ENCODE results near the gene AKAP13. TPM values are rescaled to one million over a fixed set of nuclear protein-coding genes. Genes with fewer than 3 reads are reported as not detected.
A peak's percentile ranks its signal among the peaks of the same experiment; 100 is the strongest.

AKAP13 gene
- total and polyA plus RNA-seq, 9 donors, result 45.3 to 190 (median 98.6) TPM

- no peaks in the 10 kb centered on the region for H3K27me3 ChIP-seq
- WGBS, 3 donors, result 27 to 28% (median 28%) methylated on average over 5 of the region's 5 CpGs
- DNase-seq, result peak in 1 of 5 donors; percentile 58
- H3K9me3 ChIP-seq, result peaks cover 0 to 3% of the 10 kb centered on the region in 2 donors
- no peaks in the 10 kb centered on the region for H3K36me3 ChIP-seq
- peaks cover 6% of the 10 kb centered on the region for H3K4me1 ChIP-seq (ENCODE audit: insufficient read depth)
- H3K4me3 ChIP-seq, result no peak overlapping the region
- no peak overlapping the region for H3K27ac ChIP-seq
- intact Hi-C loops (cut with DNase I), result loop anchor here (2.0 to 5.0 kb wide), 3 partner anchors 102 to 111 kb away; no protein-coding TSS in a partner anchor
- TF ChIP-seq CTCF (IDR thresholded peaks at IDR 0.05) (peak; percentile 55 to 79 (median 66)), EP300 (IDR thresholded peaks at IDR 0.05) (no peak), POLR2A (IDR thresholded peaks at IDR 0.05) (no peak)
Measured at GRCh38 chr15:85730001-85730820, 349.8 kb downstream of the AKAP13 start.

- H3K9me3 ChIP-seq, result peaks cover 0 to 3% of the 10 kb centered on the region in 2 donors
- TF ChIP-seq POLR2A (IDR thresholded peaks at IDR 0.05) (no peak), CTCF (IDR thresholded peaks at IDR 0.05) (no peak), EP300 (IDR thresholded peaks at IDR 0.05) (no peak)
- no peaks in the 10 kb centered on the region for H3K27me3 ChIP-seq
- no peak for DNase-seq
- no peaks in the 10 kb centered on the region for H3K4me1 ChIP-seq (ENCODE audit: insufficient read depth)
- H3K36me3 ChIP-seq, result no peaks in the 10 kb centered on the region
- H3K27ac ChIP-seq, result no peak overlapping the region
- intact Hi-C loops (cut with DNase I), result loop anchor here in 2 of 4 donors (5.0 kb wide), 1 partner anchor 99 kb away; no protein-coding TSS in a partner anchor
- H3K4me3 ChIP-seq, result no peak overlapping the region
Measured at GRCh38 chr15:85733416-85733815, 353.0 kb downstream of the AKAP13 start.

GRCh38 chr15:85737061-85737460 lies 356.7 kb downstream of the AKAP13 start:
- Histone ChIP-seq H3K9me3 (peaks cover 0 to 3% of the 10 kb centered on the region in 2 donors), H3K27me3 (no peaks in the 10 kb centered on the region), H3K4me1 (ENCODE audit: insufficient read depth) (no peaks in the 10 kb centered on the region), H3K27ac (no peak overlapping the region), H3K4me3 (no peak overlapping the region), H3K36me3 (no peaks in the 10 kb centered on the region)
- TF ChIP-seq CTCF (IDR thresholded peaks at IDR 0.05) (no peak), EP300 (IDR thresholded peaks at IDR 0.05) (no peak), POLR2A (IDR thresholded peaks at IDR 0.05) (no peak)
- peak in 1 of 5 donors; percentile 13 for DNase-seq
- WGBS, 3 donors, result 80 to 84% (median 81%) methylated on average over 6 of the region's 6 CpGs
- intact Hi-C loops (cut with DNase I), result no loop called here

- H3K4me1 ChIP-seq (ENCODE audit: insufficient read depth), result peaks cover 4% of the 10 kb centered on the region
- no peaks in the 10 kb centered on the region for H3K36me3 ChIP-seq
- no peak overlapping the region for H3K27ac ChIP-seq
- peak in 1 of 5 donors; percentile 22 for DNase-seq
- no peaks in the 10 kb centered on the region for H3K27me3 ChIP-seq
- H3K9me3 ChIP-seq, result no peaks in the 10 kb centered on the region
- no peak overlapping the region for H3K4me3 ChIP-seq
- 90 to 93% (median 92%) methylated on average over 20 of the region's 20 CpGs for WGBS, 3 donors
- no peak for TF ChIP-seq EP300 (IDR thresholded peaks at IDR 0.05)
- no peak for TF ChIP-seq POLR2A (IDR thresholded peaks at IDR 0.05)
- no peak for TF ChIP-seq CTCF (IDR thresholded peaks at IDR 0.05)
- intact Hi-C loops (cut with DNase I), result no loop called here
Measured at GRCh38 chr15:85741021-85741421, 360.6 kb downstream of the AKAP13 start.

Data from ovary (tissue), 9 donors.